ENCODE data around the gene KIF3C. TPM values are rescaled to one million over a fixed set of nuclear protein-coding genes. Genes with fewer than 3 reads are reported as not detected.

Gene KIF3C
- total RNA-seq, 1 donor from 2014 or later = 3.7 TPM

DNA sequence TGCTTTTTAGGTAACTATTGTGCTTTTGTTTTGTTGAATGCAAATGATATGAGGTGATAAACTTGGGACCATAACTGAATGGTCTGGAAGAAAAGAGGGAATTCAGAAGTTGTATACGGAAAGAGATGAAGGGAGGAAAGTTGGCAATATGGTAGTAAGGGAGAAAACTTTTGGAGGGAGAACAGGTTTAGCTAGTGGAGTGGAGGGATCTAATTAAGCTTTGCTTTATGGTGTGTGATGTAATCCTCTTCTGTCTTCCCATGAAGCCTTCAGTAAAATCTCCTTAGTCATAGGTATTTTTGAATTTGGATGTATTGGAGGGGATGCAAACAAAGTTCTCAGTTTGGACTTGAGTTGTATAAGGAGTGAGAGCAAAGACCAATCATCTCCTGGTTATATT lies 31.4 kb upstream of the KIF3C start:
- Histone ChIP-seq H3K4me1 (ENCODE audit: control insufficient read depth in 3 of 3, insufficient read depth in 3 of 3, low read length in 3 of 3) (peaks cover 33 to 45% (median 35%) of the 10 kb centered on the region in 3 donors), H3K27me3 (ENCODE audit: control insufficient read depth in 3 of 3, insufficient read depth in 3 of 3, low read length in 3 of 3) (no peaks in the 10 kb centered on the region), H3K27ac (ENCODE audit: low read depth, low read length) (no peak overlapping the region)

DNA sequence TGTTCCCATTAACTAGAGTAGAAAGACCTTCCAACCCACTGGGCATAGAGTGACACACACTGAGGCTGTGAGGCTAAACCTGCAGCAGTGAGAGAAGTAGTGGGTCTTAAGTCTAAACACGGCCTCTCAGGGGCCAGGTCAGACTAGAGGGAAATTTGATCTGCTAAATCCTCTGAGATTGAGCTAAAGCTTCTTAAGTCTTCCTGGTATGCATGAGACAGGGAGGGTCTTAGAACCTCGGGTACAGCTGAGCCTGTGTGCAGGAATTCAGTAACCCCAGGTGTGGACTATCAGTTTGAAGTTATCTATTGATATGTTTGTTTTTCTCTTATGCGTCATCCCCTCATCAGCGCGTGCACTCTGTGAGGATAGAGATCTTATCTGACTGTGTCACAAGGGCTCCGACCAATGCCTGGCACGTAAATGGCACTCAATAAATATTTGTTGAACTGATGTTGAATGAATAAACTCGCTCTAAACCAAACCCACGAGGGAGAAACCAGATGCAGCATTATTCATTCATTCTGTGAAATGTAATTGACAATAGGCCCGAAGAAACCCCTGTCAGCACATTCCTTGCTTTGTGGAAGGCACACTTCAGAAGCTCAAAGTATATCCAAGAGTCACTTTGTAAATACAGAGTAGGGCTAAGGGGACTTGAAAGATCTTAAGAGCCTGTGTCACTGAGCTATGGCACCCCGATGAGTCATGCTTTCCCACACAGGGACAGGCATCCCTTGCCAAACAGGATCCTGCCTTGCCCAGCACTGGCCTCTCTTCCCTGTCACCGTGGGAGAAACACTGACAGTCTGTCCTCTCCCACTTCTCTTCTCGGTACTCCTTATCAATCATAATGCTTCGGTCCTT lies 29.9 kb upstream of the KIF3C start:
- peak overlapping the region; percentile 45 to 75 (median 47) for H3K9ac ChIP-seq (ENCODE audit: low read depth in 1 of 3, low read length in 3 of 3)
- peaks cover 19 to 32% (median 21%) of the 10 kb centered on the region in 3 donors for H3K4me1 ChIP-seq (ENCODE audit: control insufficient read depth in 3 of 3, insufficient read depth in 3 of 3, low read length in 3 of 3)
- H3K9me3 ChIP-seq (ENCODE audit: control insufficient read depth in 3 of 3, low read length in 3 of 3) = no peaks in the 10 kb centered on the region
- H3K27me3 ChIP-seq (ENCODE audit: control insufficient read depth in 3 of 3, insufficient read depth in 3 of 3, low read length in 3 of 3) = no peaks in the 10 kb centered on the region
- H3K36me3 ChIP-seq (ENCODE audit: control insufficient read depth in 3 of 3, insufficient read depth in 3 of 3, low read length in 3 of 3) = no peaks in the 10 kb centered on the region
- H3K4me3 ChIP-seq (ENCODE audit: low read length in 3 of 3) = peak overlapping the region; percentile 4 to 35 (median 34)
- H3K27ac ChIP-seq (ENCODE audit: low read depth, low read length) = peak overlapping the region; percentile 79

More for the DNA sequence above, 31.4 kb upstream of the KIF3C start:
- H3K36me3 ChIP-seq (ENCODE audit: control insufficient read depth in 3 of 3, insufficient read depth in 3 of 3, low read length in 3 of 3) = no peaks in the 10 kb centered on the region
- no peak overlapping the region for H3K9ac ChIP-seq (ENCODE audit: low read depth in 1 of 3, low read length in 3 of 3)
- no peak overlapping the region for H3K4me3 ChIP-seq (ENCODE audit: low read length in 3 of 3)
- no peaks in the 10 kb centered on the region for H3K9me3 ChIP-seq (ENCODE audit: control insufficient read depth in 3 of 3, low read length in 3 of 3)

DNA sequence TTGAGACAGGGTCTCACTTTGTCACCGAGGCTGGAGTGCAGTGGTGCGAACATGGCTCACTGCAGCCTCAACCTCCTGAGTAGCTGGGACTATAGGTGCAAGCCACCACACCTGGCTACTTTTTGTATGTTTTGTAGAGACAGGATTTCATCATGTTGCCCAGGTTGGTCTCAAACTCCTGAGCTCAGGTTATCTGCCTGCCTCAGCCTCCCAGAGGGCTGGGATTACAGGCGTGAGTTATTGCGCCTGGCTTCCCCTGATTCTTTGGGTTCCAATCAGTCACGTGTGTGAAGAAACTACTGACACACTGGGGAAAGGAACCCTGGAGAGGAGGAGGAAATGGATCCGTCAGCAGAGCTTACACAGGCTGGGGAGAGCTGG lies 29.3 kb upstream of the KIF3C start:
- peak overlapping the region in 1 of 3 donors; percentile 75 for H3K9ac ChIP-seq (ENCODE audit: low read depth in 1 of 3, low read length in 3 of 3)
- peak overlapping the region in 1 of 3 donors; percentile 34 for H3K4me3 ChIP-seq (ENCODE audit: low read length in 3 of 3)
- H3K27ac ChIP-seq (ENCODE audit: low read depth, low read length) = peak overlapping the region; percentile 79
- no peaks in the 10 kb centered on the region for H3K36me3 ChIP-seq (ENCODE audit: control insufficient read depth in 3 of 3, insufficient read depth in 3 of 3, low read length in 3 of 3)
- H3K4me1 ChIP-seq (ENCODE audit: control insufficient read depth in 3 of 3, insufficient read depth in 3 of 3, low read length in 3 of 3) = peaks cover 17 to 29% (median 18%) of the 10 kb centered on the region in 3 donors
- no peaks in the 10 kb centered on the region for H3K27me3 ChIP-seq (ENCODE audit: control insufficient read depth in 3 of 3, insufficient read depth in 3 of 3, low read length in 3 of 3)
- H3K9me3 ChIP-seq (ENCODE audit: control insufficient read depth in 3 of 3, low read length in 3 of 3) = no peaks in the 10 kb centered on the region

DNA sequence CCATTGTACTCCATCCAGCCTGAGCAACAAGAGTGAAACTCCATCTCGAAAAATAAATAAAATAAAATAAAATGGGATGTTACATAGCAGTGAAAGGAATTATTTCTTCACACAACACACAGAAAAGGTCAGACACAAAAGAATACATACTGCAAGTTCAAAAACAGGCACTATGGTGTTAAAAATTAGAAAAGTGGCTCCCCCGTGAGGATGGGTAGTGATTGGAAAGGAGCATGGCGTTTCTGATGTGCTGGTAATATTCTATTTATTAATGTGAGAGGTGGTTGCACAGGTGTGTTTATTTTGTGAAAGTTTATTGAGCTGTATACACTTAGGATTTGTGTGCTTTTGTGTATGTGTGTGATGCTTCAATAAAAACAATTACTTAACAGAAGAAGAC lies 28.6 kb upstream of the KIF3C start:
- Histone ChIP-seq H3K9me3 (ENCODE audit: control insufficient read depth in 3 of 3, low read length in 3 of 3) (no peaks in the 10 kb centered on the region), H3K4me3 (ENCODE audit: low read length in 3 of 3) (no peak overlapping the region), H3K27me3 (ENCODE audit: control insufficient read depth in 3 of 3, insufficient read depth in 3 of 3, low read length in 3 of 3) (no peaks in the 10 kb centered on the region), H3K4me1 (ENCODE audit: control insufficient read depth in 3 of 3, insufficient read depth in 3 of 3, low read length in 3 of 3) (peaks cover 17 to 24% (median 18%) of the 10 kb centered on the region in 3 donors), H3K27ac (ENCODE audit: low read depth, low read length) (no peak overlapping the region), H3K9ac (ENCODE audit: low read depth in 1 of 3, low read length in 3 of 3) (no peak overlapping the region), H3K36me3 (ENCODE audit: control insufficient read depth in 3 of 3, insufficient read depth in 3 of 3, low read length in 3 of 3) (no peaks in the 10 kb centered on the region)

DNA sequence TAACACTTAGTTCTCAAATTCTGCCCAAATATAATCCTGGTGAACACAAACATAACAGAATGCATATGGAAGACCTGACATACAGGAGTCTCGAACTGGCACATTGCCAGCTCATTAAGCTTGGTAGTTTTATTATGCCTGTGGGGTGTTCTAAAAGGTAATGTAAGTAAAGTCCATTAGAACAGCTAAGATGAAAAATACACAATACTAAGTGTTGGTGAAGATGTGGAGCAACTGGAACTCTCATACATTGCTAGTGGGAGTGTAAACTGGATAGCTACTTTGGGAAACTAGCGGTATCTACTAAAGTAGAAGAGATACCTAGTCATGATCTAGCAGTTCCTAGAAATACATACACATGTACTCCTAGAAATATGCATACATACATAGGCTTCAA lies 27.3 kb upstream of the KIF3C start:
- Histone ChIP-seq H3K27ac (ENCODE audit: low read depth, low read length) (no peak overlapping the region), H3K4me3 (ENCODE audit: low read length in 3 of 3) (no peak overlapping the region), H3K9me3 (ENCODE audit: control insufficient read depth in 3 of 3, low read length in 3 of 3) (no peaks in the 10 kb centered on the region), H3K27me3 (ENCODE audit: control insufficient read depth in 3 of 3, insufficient read depth in 3 of 3, low read length in 3 of 3) (no peaks in the 10 kb centered on the region), H3K9ac (ENCODE audit: low read depth in 1 of 3, low read length in 3 of 3) (no peak overlapping the region), H3K4me1 (ENCODE audit: control insufficient read depth in 3 of 3, insufficient read depth in 3 of 3, low read length in 3 of 3) (peaks cover 17 to 24% (median 18%) of the 10 kb centered on the region in 3 donors), H3K36me3 (ENCODE audit: control insufficient read depth in 3 of 3, insufficient read depth in 3 of 3, low read length in 3 of 3) (no peaks in the 10 kb centered on the region)

DNA sequence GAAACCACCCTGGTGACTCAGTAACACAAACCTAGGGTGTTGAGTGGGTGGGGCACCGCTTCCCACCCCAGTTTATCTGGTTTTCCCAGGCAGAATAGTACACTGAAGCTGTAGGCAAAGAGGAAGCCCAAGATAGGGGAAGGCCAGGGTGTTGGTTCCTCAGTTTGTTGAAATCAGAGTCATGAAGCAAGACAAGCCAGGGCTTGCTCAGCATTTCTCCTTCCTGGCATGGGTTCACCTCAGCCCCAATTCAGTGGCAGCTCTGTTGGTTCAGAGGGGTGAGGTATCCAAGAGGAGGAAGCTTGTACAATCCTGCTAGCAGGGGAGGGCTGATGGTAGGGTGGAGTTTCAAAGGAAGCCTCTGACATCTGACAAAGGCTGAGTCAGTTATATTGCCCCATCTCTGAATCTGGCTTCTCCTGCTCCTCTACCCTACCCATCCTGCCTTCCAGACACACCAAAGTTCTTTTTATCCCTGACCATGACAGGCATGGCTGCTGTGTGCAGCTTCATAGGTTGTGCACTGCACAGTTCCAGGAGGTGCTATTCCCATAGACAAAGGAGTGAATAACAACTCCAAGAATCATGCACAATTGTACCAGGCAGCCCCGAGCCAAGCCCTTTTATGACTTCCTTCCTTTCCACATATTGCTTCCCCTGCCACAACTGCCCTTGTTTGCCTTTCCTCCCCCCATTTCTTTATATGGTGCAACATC lies 26.7 kb upstream of the KIF3C start:
- Histone ChIP-seq H3K9ac (ENCODE audit: low read depth in 1 of 3, low read length in 3 of 3) (no peak overlapping the region), H3K9me3 (ENCODE audit: control insufficient read depth in 3 of 3, low read length in 3 of 3) (no peaks in the 10 kb centered on the region), H3K27me3 (ENCODE audit: control insufficient read depth in 3 of 3, insufficient read depth in 3 of 3, low read length in 3 of 3) (no peaks in the 10 kb centered on the region), H3K36me3 (ENCODE audit: control insufficient read depth in 3 of 3, insufficient read depth in 3 of 3, low read length in 3 of 3) (no peaks in the 10 kb centered on the region), H3K4me3 (ENCODE audit: low read length in 3 of 3) (no peak overlapping the region), H3K27ac (ENCODE audit: low read depth, low read length) (no peak overlapping the region), H3K4me1 (ENCODE audit: control insufficient read depth in 3 of 3, insufficient read depth in 3 of 3, low read length in 3 of 3) (peaks cover 17 to 24% (median 18%) of the 10 kb centered on the region in 3 donors)

DNA sequence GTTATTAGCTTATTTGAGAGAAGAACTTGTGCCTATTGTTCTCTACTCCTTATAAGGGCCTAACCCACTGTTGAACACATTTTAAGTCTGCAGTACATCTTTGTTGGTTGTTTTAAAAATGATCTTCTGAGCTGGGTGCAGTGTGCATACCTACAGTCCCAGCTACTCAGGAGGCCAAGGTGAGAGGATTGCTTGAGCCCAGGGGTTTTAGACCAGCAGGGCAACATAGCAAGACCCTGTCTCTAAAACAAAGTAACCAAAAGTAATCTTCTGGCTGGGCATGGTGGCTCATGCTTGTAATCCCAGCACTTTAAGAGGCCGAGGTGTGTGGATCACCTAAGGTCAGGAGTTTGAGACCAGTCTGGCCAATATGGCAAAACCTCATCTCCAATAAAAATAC lies 25.8 kb upstream of the KIF3C start:
- H3K27ac ChIP-seq (ENCODE audit: low read depth, low read length) = no peak overlapping the region
- no peaks in the 10 kb centered on the region for H3K27me3 ChIP-seq (ENCODE audit: control insufficient read depth in 3 of 3, insufficient read depth in 3 of 3, low read length in 3 of 3)
- no peak overlapping the region for H3K9ac ChIP-seq (ENCODE audit: low read depth in 1 of 3, low read length in 3 of 3)
- no peak overlapping the region for H3K4me3 ChIP-seq (ENCODE audit: low read length in 3 of 3)
- H3K4me1 ChIP-seq (ENCODE audit: control insufficient read depth in 3 of 3, insufficient read depth in 3 of 3, low read length in 3 of 3) = peaks cover 17 to 23% (median 19%) of the 10 kb centered on the region in 3 donors
- H3K36me3 ChIP-seq (ENCODE audit: control insufficient read depth in 3 of 3, insufficient read depth in 3 of 3, low read length in 3 of 3) = no peaks in the 10 kb centered on the region
- no peaks in the 10 kb centered on the region for H3K9me3 ChIP-seq (ENCODE audit: control insufficient read depth in 3 of 3, low read length in 3 of 3)

DNA sequence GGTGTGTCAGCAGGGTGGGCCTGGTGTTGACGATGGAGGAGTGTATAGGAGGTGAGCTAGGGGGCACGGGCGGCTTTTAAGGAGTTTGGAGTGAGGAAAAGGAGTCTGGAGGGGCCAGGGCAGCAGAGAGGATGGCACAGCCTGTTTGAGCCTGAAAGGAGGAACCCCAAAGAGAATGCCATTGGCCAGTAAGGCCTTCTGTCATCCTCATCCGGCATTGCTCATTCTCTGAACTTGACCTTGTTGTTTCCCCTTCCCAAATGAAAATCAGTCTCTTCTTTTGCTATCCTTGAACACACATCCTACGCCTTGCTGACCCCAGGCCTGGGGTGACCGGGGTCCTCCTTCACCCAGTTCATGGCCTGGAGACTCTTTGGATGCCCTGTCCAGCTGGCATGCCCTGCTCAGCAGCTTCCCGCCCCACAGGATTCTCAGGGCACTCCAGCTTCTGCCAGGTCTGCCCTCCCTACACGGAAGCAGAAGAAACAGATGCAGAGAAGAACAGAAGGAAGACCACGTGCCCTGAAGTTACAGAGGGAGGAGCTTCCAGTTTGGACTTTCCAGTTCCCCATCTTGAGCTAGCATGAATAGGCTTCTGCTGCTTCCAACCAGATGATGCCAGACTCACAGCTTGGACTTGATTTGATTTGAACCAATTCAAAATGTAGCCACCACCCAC lies 20.5 kb upstream of the KIF3C start:
- peak overlapping the region in 1 of 3 donors; percentile 76 for H3K9ac ChIP-seq (ENCODE audit: low read depth in 1 of 3, low read length in 3 of 3)
- no peak overlapping the region for H3K4me3 ChIP-seq (ENCODE audit: low read length in 3 of 3)
- H3K9me3 ChIP-seq (ENCODE audit: control insufficient read depth in 3 of 3, low read length in 3 of 3) = no peaks in the 10 kb centered on the region
- H3K4me1 ChIP-seq (ENCODE audit: control insufficient read depth in 3 of 3, insufficient read depth in 3 of 3, low read length in 3 of 3) = peaks cover 25 to 38% (median 35%) of the 10 kb centered on the region in 3 donors
- no peaks in the 10 kb centered on the region for H3K27me3 ChIP-seq (ENCODE audit: control insufficient read depth in 3 of 3, insufficient read depth in 3 of 3, low read length in 3 of 3)
- peak overlapping the region; percentile 75 for H3K27ac ChIP-seq (ENCODE audit: low read depth, low read length)
- H3K36me3 ChIP-seq (ENCODE audit: control insufficient read depth in 3 of 3, insufficient read depth in 3 of 3, low read length in 3 of 3) = no peaks in the 10 kb centered on the region

DNA sequence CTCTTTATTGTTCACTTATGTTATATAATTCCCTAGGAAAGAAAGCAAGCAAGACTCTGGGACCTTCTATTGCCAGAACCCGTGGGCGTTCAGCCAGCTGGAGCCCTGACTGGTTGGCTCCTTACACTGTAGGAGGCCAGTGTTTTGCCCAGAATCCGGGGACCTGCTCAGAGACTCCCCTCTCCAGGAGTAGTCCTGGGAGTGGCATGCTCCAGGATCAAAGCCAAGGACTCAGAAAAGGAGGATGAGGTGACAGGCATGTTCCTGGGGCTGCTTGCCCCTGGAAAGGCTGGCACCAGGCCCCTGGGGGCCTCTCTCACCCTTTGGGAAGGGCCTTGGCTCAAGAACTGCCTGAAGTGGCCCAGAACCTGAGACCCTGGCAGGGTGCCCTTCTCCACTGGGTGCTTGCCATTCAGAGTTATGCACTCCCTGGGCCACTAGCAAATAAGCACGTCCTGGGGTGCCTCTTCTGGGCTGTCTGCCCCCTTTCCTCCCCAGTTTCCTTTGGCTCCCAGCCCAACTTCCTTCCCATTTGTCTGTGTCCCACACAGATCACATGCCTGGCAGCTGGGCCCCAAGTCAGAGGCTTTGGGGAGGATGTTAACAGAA lies 19.6 kb upstream of the KIF3C start:
- H3K4me1 ChIP-seq (ENCODE audit: control insufficient read depth in 3 of 3, insufficient read depth in 3 of 3, low read length in 3 of 3) = peaks cover 25 to 42% (median 40%) of the 10 kb centered on the region in 3 donors
- no peaks in the 10 kb centered on the region for H3K27me3 ChIP-seq (ENCODE audit: control insufficient read depth in 3 of 3, insufficient read depth in 3 of 3, low read length in 3 of 3)
- peak overlapping the region; percentile 75 for H3K27ac ChIP-seq (ENCODE audit: low read depth, low read length)
- H3K9me3 ChIP-seq (ENCODE audit: control insufficient read depth in 3 of 3, low read length in 3 of 3) = no peaks in the 10 kb centered on the region
- H3K9ac ChIP-seq (ENCODE audit: low read depth in 1 of 3, low read length in 3 of 3) = peak overlapping the region; percentile 40 to 76 (median 70)
- no peak overlapping the region for H3K4me3 ChIP-seq (ENCODE audit: low read length in 3 of 3)
- H3K36me3 ChIP-seq (ENCODE audit: control insufficient read depth in 3 of 3, insufficient read depth in 3 of 3, low read length in 3 of 3) = no peaks in the 10 kb centered on the region
